CD4-positive, alpha-beta memory T cell (primary cell): ENCODE results near the gene KCNS3. TPM values are rescaled to one million over a fixed set of nuclear protein-coding genes. Genes with fewer than 3 reads are reported as not detected.

Experiments
- CTCF ChIA-PET: fragments of 350-600 bp; sonication (Branson Sonifier 250); formaldehyde crosslinking; loops from one replicate; lab custom pipeline; 2021; ENCODE audit warnings: inconsistent platforms; ENCODE audit not compliant: partially characterized antibody; lab: Charles Lee
- POLR2A ChIA-PET: fragments of 350-600 bp; sonication (Branson Sonifier 250); formaldehyde crosslinking; loops from one replicate; lab custom pipeline; 2021; ENCODE audit not compliant: partially characterized antibody; lab: Charles Lee
- DNase-seq, 5 donors: peaks; one replicate each; pipeline versions ENCODE4 v3.0.0 to v3.0.0-alpha.2; 2020 to 2022; ENCODE audit warnings: mixed read lengths in 1 of 5
- H3K27ac ChIP-seq: one replicate; pipeline ENCODE4 v1.7.0; 2013; ENCODE audit warnings: low read depth, low read length
- H3K27me3 ChIP-seq: 2 replicates; pipeline ENCODE4 v1.7.0; 2013; ENCODE audit warnings: mild to moderate bottlenecking, low read length, moderate library complexity; ENCODE audit not compliant: insufficient read depth
- H3K36me3 ChIP-seq: 2 replicates; pipeline ENCODE4 v1.7.0; 2013; ENCODE audit warnings: mild to moderate bottlenecking, low read length, moderate library complexity; ENCODE audit not compliant: insufficient read depth
- H3K4me1 ChIP-seq: 2 replicates; pipeline ENCODE4 v1.7.0; 2013; ENCODE audit warnings: mild to moderate bottlenecking, low read length, moderate library complexity; ENCODE audit not compliant: insufficient read depth
- H3K4me3 ChIP-seq, 2 donors: one replicate each; pipeline ENCODE4 v1.7.0; 2013; ENCODE audit warnings: low read length in 2 of 2, mild to moderate bottlenecking in 1 of 2
- H3K9me3 ChIP-seq, 2 donors: one replicate each; pipeline ENCODE4 v1.7.0; 2013; ENCODE audit warnings: low read length in 2 of 2, control low read depth in 1 of 2; ENCODE audit not compliant: control insufficient read depth in 1 of 2
- H3K27ac Mint-ChIP-seq, 7 donors: one replicate each; pipeline ENCODE4 v1.8.0; 2020 to 2021; ENCODE audit warnings: mixed read lengths in 7 of 7, mild to moderate bottlenecking in 6 of 7, inconsistent platforms in 3 of 7, moderate library complexity in 3 of 7
- H3K27me3 Mint-ChIP-seq, 2 donors: one replicate each; pipeline ENCODE4 v1.8.0; 2020 to 2021; ENCODE audit warnings: mixed read lengths in 2 of 2
- H3K36me3 Mint-ChIP-seq, 2 donors: one replicate each; pipeline ENCODE4 v1.8.0; 2020 to 2021; ENCODE audit warnings: mixed read lengths in 2 of 2, inconsistent platforms in 1 of 2, mild to moderate bottlenecking in 1 of 2
- H3K4me1 Mint-ChIP-seq, 4 donors: one replicate each; pipeline ENCODE4 v1.8.0; 2020 to 2021; ENCODE audit warnings: mixed read lengths in 4 of 4, mild to moderate bottlenecking in 1 of 4
- H3K4me3 Mint-ChIP-seq, 8 donors: one replicate each; pipeline ENCODE4 v1.8.0; 2020 to 2021; ENCODE audit warnings: mixed read lengths in 8 of 8, mild to moderate bottlenecking in 7 of 8, moderate library complexity in 6 of 8, inconsistent platforms in 3 of 8
- H3K9me3 Mint-ChIP-seq, 8 donors: one replicate each; pipeline ENCODE4 v1.8.0; 2020 to 2021; ENCODE audit warnings: mixed read lengths in 8 of 8, mild to moderate bottlenecking in 5 of 8, inconsistent platforms in 3 of 8, moderate library complexity in 1 of 8
- intact Hi-C: fragments of 100-400 bp; cut with micrococcal nuclease; formaldehyde crosslinking; loops from one replicate; pipeline ENCODE4 v1.15.1; 2023
- polyA plus RNA-seq, 2 donors: library from polyadenylated mRNA; unstranded; fragments of 300-500 nt; fragmentation: Illumina TruSeq; gene quantifications; one replicate each; pipeline ENCODE4 v1.2.3, GENCODE V29; 2021
- total RNA-seq, 2 experiments: library from RNA; stranded (reverse); gene quantifications; one replicate each; pipeline ENCODE4 v1.2.3, GENCODE V29; 2021

KCNS3 gene
- total and polyA plus RNA-seq, 4 experiments from 2014 or later = not detected

DNA sequence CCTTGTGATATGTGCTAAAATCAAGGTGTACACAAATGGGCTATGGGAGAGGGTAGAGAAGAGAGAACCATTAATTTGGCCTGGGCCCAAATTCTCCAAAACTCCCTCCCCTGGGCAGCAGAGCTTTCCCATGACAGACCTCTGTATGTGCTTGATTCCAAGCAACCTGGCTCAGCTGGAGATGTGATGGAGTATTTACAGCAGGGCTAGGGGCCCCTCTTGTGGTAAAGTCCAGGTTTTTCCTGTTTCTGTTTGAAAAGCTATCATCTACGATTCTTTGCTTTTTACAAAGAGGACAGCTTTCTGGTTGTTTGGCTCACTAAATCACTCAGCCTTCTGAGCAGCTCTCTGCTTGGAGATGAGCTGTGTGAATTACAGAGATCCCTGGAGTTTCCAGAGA is 40.3 kb downstream of the KCNS3 start:
- H3K36me3 Mint-ChIP-seq = no peaks in the 10 kb centered on the region
- no peaks in the 10 kb centered on the region for H3K4me1 Mint-ChIP-seq
- no peak overlapping the region for H3K27ac Mint-ChIP-seq
- Histone ChIP-seq H3K4me3 (no peak overlapping the region), H3K4me1 (no peaks in the 10 kb centered on the region), H3K27ac (no peak overlapping the region), H3K27me3 (no peaks in the 10 kb centered on the region), H3K9me3 (no peaks in the 10 kb centered on the region), H3K36me3 (no peaks in the 10 kb centered on the region)
- intact Hi-C loops = no loop called here
- peaks cover 0 to 5% of the 10 kb centered on the region in 2 donors for H3K27me3 Mint-ChIP-seq
- DNase-seq = no peak
- ChIA-PET POLR2A (interaction anchor here (1.0 kb wide), 1 partner anchor 11 kb away, joined by 3 read pairs; no protein-coding TSS in a partner anchor), CTCF (no interaction called here)
- H3K4me3 Mint-ChIP-seq = no peak overlapping the region
- no peaks in the 10 kb centered on the region for H3K9me3 Mint-ChIP-seq

DNA sequence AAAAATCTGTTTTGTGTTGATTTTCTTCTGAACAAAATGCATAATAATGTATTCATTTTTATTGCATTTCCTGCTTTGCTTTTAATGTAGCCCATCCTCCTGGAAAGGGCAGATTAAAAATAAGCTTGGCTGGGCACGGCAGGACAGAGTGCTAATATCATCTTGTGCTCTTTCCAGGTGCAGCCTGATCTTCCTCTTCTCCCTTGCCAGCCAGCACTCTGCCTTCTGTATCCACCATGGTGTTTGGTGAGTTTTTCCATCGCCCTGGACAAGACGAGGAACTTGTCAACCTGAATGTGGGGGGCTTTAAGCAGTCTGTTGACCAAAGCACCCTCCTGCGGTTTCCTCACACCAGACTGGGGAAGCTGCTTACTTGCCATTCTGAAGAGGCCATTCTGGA is 52.3 kb downstream of the KCNS3 start:
- H3K27me3 Mint-ChIP-seq = peaks cover 0 to 4% of the 10 kb centered on the region in 2 donors
- no peaks in the 10 kb centered on the region for H3K9me3 ChIP-seq
- no peak overlapping the region for H3K27ac Mint-ChIP-seq
- H3K27ac ChIP-seq = no peak overlapping the region
- ChIA-PET CTCF (no interaction called here), POLR2A (no interaction called here)
- H3K4me1 Mint-ChIP-seq = no peaks in the 10 kb centered on the region
- no peak overlapping the region for H3K4me3 Mint-ChIP-seq
- no peaks in the 10 kb centered on the region for H3K27me3 ChIP-seq
- no peaks in the 10 kb centered on the region for H3K36me3 Mint-ChIP-seq
- no peak overlapping the region for H3K4me3 ChIP-seq
- peaks cover 0 to 10% (median 4%) of the 10 kb centered on the region in 8 donors for H3K9me3 Mint-ChIP-seq
- H3K36me3 ChIP-seq = no peaks in the 10 kb centered on the region
- H3K4me1 ChIP-seq = no peaks in the 10 kb centered on the region
- intact Hi-C loops = no loop called here
- DNase-seq = no peak

DNA sequence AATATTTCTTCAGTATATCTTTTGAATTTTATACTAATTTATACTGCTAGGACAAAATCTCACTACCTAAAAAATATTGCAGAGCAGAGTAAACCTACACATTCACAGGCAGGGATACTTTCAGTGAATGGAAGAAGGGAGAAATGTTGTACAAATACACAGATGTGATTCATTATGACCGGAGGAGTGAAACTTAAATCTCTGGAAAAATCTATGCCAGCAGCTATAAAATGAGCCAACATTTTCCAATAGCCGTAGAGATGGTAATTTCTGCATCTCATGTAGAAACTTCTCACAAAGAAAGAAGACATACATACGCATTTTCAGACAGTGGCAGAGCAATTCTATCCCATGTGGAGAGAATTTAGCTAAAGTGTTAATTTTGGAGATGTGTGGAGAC is 54.8 kb downstream of the KCNS3 start:
- H3K4me1 Mint-ChIP-seq = no peaks in the 10 kb centered on the region
- Histone ChIP-seq H3K9me3 (no peaks in the 10 kb centered on the region), H3K27me3 (no peaks in the 10 kb centered on the region), H3K4me3 (no peak overlapping the region), H3K36me3 (no peaks in the 10 kb centered on the region), H3K27ac (no peak overlapping the region), H3K4me1 (no peaks in the 10 kb centered on the region)
- H3K9me3 Mint-ChIP-seq = peaks cover 0 to 6% (median 2%) of the 10 kb centered on the region in 8 donors
- no peaks in the 10 kb centered on the region for H3K36me3 Mint-ChIP-seq
- ChIA-PET CTCF (no interaction called here), POLR2A (no interaction called here)
- DNase-seq = no peak
- intact Hi-C loops = no loop called here
- H3K27me3 Mint-ChIP-seq = peaks cover 0 to 4% of the 10 kb centered on the region in 2 donors
- no peak overlapping the region for H3K27ac Mint-ChIP-seq
- no peak overlapping the region for H3K4me3 Mint-ChIP-seq

DNA sequence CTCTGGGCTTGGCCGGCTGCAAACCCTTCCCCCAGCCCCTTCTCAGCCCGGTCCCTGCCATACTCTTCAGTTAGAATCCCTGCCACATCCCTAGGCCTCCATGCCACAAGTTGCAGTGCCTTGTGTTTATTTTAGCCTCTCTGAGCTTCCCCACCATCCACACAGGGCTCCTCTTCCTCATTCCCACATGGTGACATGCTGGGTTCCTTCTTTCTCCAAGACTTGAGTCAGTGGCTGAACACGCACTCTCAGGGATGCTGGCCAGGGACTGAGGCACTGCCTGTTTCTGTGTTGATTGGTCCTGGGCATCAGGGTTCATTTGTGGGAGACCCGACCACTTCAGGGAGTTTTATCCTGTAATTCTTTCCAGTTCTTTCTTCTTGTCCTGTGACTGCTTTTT is 56.3 kb downstream of the KCNS3 start:
- intact Hi-C loops = no loop called here
- Mint-ChIP-seq H3K9me3 (peaks cover 0 to 7% (median 1%) of the 10 kb centered on the region in 8 donors), H3K27ac (no peak overlapping the region), H3K27me3 (peaks cover 0 to 7% of the 10 kb centered on the region in 2 donors), H3K36me3 (no peaks in the 10 kb centered on the region), H3K4me1 (no peaks in the 10 kb centered on the region), H3K4me3 (no peak overlapping the region)
- ChIA-PET POLR2A (no interaction called here), CTCF (no interaction called here)
- Histone ChIP-seq H3K36me3 (no peaks in the 10 kb centered on the region), H3K9me3 (no peaks in the 10 kb centered on the region), H3K27ac (no peak overlapping the region), H3K27me3 (no peaks in the 10 kb centered on the region), H3K4me1 (no peaks in the 10 kb centered on the region), H3K4me3 (no peak overlapping the region)
- DNase-seq = no peak

DNA sequence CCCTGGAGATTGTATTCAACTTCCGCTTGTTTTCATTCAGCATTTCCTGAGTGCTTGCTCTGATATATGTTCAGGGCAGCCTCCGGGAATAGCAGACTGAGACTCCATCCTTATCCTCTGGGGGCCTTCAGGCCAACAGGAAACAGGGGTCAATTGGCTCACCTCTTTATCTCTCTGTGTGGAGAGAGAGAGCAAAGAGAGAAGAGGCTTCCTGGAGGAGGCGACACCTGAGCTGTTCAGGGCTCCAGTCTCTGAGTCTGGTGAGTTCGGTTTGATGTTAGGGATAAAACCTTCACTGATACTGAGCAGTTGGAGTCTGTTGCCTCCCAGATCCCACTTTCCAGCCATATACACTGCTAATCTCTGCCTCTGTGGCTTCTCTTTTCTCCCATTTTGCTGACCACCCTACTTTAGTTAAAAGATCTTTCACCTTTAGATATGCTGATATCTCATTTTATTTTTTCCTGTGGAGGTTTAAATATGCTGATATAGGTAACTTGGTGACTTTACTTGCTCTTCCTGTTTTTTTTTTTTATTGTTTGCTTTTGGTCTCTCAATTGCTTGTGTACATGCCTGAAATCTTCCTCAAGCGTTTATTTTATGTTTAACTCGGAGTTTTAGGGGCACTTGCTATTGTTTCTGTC is 56.9 kb downstream of the KCNS3 start:
- DNase-seq = no peak
- H3K9me3 ChIP-seq = no peaks in the 10 kb centered on the region
- H3K36me3 Mint-ChIP-seq = no peaks in the 10 kb centered on the region
- peaks cover 0 to 7% of the 10 kb centered on the region in 2 donors for H3K27me3 Mint-ChIP-seq
- H3K4me1 Mint-ChIP-seq = no peaks in the 10 kb centered on the region
- no peak overlapping the region for H3K27ac ChIP-seq
- intact Hi-C loops = no loop called here
- POLR2A ChIA-PET = no interaction called here
- CTCF ChIA-PET = no interaction called here
- H3K9me3 Mint-ChIP-seq = peaks cover 0 to 7% (median 1%) of the 10 kb centered on the region in 8 donors
- no peaks in the 10 kb centered on the region for H3K27me3 ChIP-seq
- no peak overlapping the region for H3K27ac Mint-ChIP-seq
- no peak overlapping the region for H3K4me3 Mint-ChIP-seq
- no peaks in the 10 kb centered on the region for H3K4me1 ChIP-seq
- no peak overlapping the region for H3K4me3 ChIP-seq
- H3K36me3 ChIP-seq = no peaks in the 10 kb centered on the region

DNA sequence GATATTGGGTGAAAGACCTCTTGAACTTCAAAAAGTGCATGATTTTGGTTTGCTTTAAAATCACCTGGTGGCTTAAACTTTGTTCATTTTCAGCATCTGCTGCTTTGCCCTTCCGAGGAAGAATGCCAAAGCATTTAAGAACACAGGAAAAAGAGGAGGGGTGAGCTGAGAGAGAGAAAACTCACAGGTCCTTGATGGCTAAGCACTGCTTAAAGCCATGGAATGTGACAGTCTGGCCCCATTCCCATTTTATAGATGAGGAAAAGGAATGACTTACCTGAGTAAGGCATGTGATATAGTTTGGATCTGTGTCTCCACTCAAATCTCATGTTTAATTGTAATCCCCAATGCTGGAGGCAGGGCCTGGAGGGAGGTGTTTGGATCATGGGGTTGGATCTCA is 58.1 kb downstream of the KCNS3 start:
- no peak for DNase-seq
- Histone ChIP-seq H3K27ac (no peak overlapping the region), H3K4me3 (no peak overlapping the region), H3K27me3 (no peaks in the 10 kb centered on the region), H3K36me3 (no peaks in the 10 kb centered on the region), H3K9me3 (no peaks in the 10 kb centered on the region), H3K4me1 (no peaks in the 10 kb centered on the region)
- intact Hi-C loops = no loop called here
- H3K9me3 Mint-ChIP-seq = peaks cover 0 to 7% (median 0%) of the 10 kb centered on the region in 8 donors
- H3K27me3 Mint-ChIP-seq = peaks cover 0 to 7% of the 10 kb centered on the region in 2 donors
- no peak overlapping the region for H3K27ac Mint-ChIP-seq
- H3K4me1 Mint-ChIP-seq = no peaks in the 10 kb centered on the region
- H3K36me3 Mint-ChIP-seq = no peaks in the 10 kb centered on the region
- CTCF ChIA-PET = no interaction called here
- POLR2A ChIA-PET = no interaction called here
- H3K4me3 Mint-ChIP-seq = no peak overlapping the region

DNA sequence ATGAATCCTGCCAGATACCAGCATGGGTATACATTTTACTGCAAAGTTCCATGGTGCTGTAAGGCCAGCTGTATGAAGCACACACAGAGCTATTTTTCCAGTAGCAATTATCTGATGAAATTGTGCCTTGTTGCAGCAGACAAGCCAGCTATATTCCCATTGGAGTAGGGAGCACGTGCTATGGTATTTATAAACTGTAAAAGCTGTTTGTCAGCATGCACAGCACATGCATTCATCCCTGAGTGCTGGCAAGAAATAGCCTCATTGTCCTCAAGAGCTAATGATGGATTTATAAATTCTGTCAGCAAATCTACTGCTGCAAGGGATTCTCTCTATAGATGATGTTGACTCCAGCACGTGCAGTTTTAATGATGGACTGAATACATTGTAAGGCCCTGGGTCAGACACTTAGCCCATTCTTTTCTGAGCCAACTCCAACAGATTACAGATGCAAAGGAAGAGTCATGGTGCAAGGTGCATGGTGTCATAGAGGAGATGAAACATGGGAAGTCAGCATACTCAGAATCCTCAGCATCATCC is 61.7 kb downstream of the KCNS3 start:
- Histone ChIP-seq H3K27ac (no peak overlapping the region), H3K4me1 (no peaks in the 10 kb centered on the region), H3K27me3 (no peaks in the 10 kb centered on the region), H3K36me3 (no peaks in the 10 kb centered on the region), H3K4me3 (no peak overlapping the region), H3K9me3 (no peaks in the 10 kb centered on the region)
- ChIA-PET POLR2A (no interaction called here), CTCF (no interaction called here)
- intact Hi-C loops = no loop called here
- Mint-ChIP-seq H3K27ac (no peak overlapping the region), H3K4me1 (no peaks in the 10 kb centered on the region), H3K27me3 (peaks cover 0 to 3% of the 10 kb centered on the region in 2 donors), H3K36me3 (no peaks in the 10 kb centered on the region), H3K9me3 (peaks cover 0 to 15% (median 0%) of the 10 kb centered on the region in 8 donors), H3K4me3 (no peak overlapping the region)
- no peak for DNase-seq
